Testis (tissue), 2 donors: ENCODE data around the gene ALPK1.

Experiments used
- POLR2A ChIP-seq: fragments of 450-650 bp; IDR thresholded peaks from one replicate; pipeline ENCODE4 v1.6.1; 2017; ENCODE audit warnings: antibody characterized with exemption, mild to moderate bottlenecking, moderate library complexity
- TF ChIP-seq, protein P1 (sequence below), 3 experiments: fragments of 450-650 bp in 2 of 3; fragments of 200-600 bp in 1 of 3; sonication (generic) in 1 of 3; IDR thresholded peaks; one replicate each; pipeline ENCODE4 v1.5.1; 2016 to 2019; ENCODE audit warnings: antibody characterized with exemption in 3 of 3, mild to moderate bottlenecking in 2 of 3, moderate library complexity in 1 of 3

- TF ChIP-seq, protein P1, sequence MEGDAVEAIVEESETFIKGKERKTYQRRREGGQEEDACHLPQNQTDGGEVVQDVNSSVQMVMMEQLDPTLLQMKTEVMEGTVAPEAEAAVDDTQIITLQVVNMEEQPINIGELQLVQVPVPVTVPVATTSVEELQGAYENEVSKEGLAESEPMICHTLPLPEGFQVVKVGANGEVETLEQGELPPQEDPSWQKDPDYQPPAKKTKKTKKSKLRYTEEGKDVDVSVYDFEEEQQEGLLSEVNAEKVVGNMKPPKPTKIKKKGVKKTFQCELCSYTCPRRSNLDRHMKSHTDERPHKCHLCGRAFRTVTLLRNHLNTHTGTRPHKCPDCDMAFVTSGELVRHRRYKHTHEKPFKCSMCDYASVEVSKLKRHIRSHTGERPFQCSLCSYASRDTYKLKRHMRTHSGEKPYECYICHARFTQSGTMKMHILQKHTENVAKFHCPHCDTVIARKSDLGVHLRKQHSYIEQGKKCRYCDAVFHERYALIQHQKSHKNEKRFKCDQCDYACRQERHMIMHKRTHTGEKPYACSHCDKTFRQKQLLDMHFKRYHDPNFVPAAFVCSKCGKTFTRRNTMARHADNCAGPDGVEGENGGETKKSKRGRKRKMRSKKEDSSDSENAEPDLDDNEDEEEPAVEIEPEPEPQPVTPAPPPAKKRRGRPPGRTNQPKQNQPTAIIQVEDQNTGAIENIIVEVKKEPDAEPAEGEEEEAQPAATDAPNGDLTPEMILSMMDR (IDR thresholded peaks at IDR 0.05), result no peak
- no peak for TF ChIP-seq POLR2A
Observed at GRCh38 chr4:112299721-112300120, 2.6 kb downstream of the ALPK1 start.
